Ovary (tissue), 9 donors: ENCODE measurements around the gene FDX1. TPM values are rescaled to one million over a fixed set of nuclear protein-coding genes. Genes with fewer than 3 reads are reported as not detected.

ENCODE experiments used
- DNase-seq, 5 donors: peaks; one replicate each; pipeline ENCODE4 v3.0.0-alpha.2; 2019 to 2020
- H3K27ac ChIP-seq, 2 donors: fragments of 200-600 bp; one replicate each; pipeline versions ENCODE4 v1.5.1 to v1.8.0; 2019 to 2022
- H3K27me3 ChIP-seq: fragments of 200-600 bp; one replicate; pipeline ENCODE4 v1.8.0; 2022
- H3K36me3 ChIP-seq: fragments of 200-600 bp; sonication (generic); one replicate; pipeline ENCODE4 v1.5.1; 2019
- H3K4me1 ChIP-seq: one replicate; pipeline ENCODE4 v1.8.1; 2013; ENCODE audit warnings: mild to moderate bottlenecking, moderate library complexity; ENCODE audit not compliant: insufficient read depth
- H3K4me3 ChIP-seq: fragments of 200-600 bp; sonication (generic); one replicate; pipeline ENCODE4 v1.5.1; 2017
- H3K9me3 ChIP-seq, 2 donors: fragments of 200-600 bp in 1 of 2; sonication (generic) in 1 of 2; one replicate each; pipeline versions ENCODE4 v1.5.1 to v1.8.1; 2013 to 2019; ENCODE audit warnings: mild to moderate bottlenecking in 1 of 2, moderate library complexity in 1 of 2
- EP300 ChIP-seq: sonication (generic); formaldehyde crosslinking; IDR thresholded peaks from one replicate; pipeline ENCODE4 v1.6.1; 2017; ENCODE audit warnings: antibody characterized with exemption
- POLR2A ChIP-seq: fragments of 450-650 bp; IDR thresholded peaks from one replicate; pipeline ENCODE4 v1.6.1; 2017; ENCODE audit warnings: antibody characterized with exemption, mild to moderate bottlenecking, moderate library complexity
- WGBS, 3 donors: extraction: QIAGEN DNeasy Blood & Tissue Kit in 1 of 3; methylation state at CpG; one replicate each; pipeline versions ENCODE4 v1.1.5 to v1.1.7; 2013 to 2017; 5-methylcytosine and 5-hydroxymethylcytosine counted together
- intact Hi-C, 4 donors: fragments of 100-400 bp; cut with DNase I; formaldehyde crosslinking; loops; one replicate each; pipeline versions ENCODE4 v1.11.0 to v1.15.1; 2022 to 2023
- polyA plus RNA-seq, 2 donors: library from polyadenylated mRNA; stranded (reverse); fragments of 200-250 nt in 1 of 2; fragments of 350-450 nt in 1 of 2; fragmentation: Illumina TruSeq in 1 of 2; extraction: RNeasy Lipid Tissue Mini Kit (QIAGEN cat#74804) in 1 of 2; gene quantifications; one replicate each; pipeline ENCODE4 v1.2.3, GENCODE V29; 2013 to 2014
- total RNA-seq, 7 donors: library from RNA; depleted of rRNA in 2 of 7; stranded (reverse); fragments of >200 nt in 2 of 7; fragmentation: NEBNext Ultra II Directional in 3 of 7; extraction: Animal tissue kit (Norgen Biotek cat#: 25700) in 3 of 7; gene quantifications; one replicate each; pipeline versions ENCODE4 v1.1.0 to v1.2.4, GENCODE V29; 2016 to 2023
- TF ChIP-seq, protein P1 (sequence below), 3 donors: fragments of 450-650 bp in 2 of 3; fragments of 200-600 bp in 1 of 3; IDR thresholded peaks; one replicate each; pipeline versions ENCODE4 v1.5.1 to v1.8.0; 2016 to 2022; ENCODE audit warnings: antibody characterized with exemption in 3 of 3, mild to moderate bottlenecking in 1 of 3
- donor health status: DM: no; HTN: no; CAD: no; lungs with moderate emphysema.
- donor health status: DM: no; HTN: no; CAD: no.
- donor health status: Bipolar disorder and iron deficiency.
- donor health status: DM: yes; HTN: yes; CAD: no.
- donor health status: DM: no; HTN: no; CAD: no.
- donor health status: DM: yes; HTN: yes; CAD: no.

FDX1 gene
- total and polyA plus RNA-seq, 9 donors = 8.3 to 184 (median 13.1) TPM

DNA sequence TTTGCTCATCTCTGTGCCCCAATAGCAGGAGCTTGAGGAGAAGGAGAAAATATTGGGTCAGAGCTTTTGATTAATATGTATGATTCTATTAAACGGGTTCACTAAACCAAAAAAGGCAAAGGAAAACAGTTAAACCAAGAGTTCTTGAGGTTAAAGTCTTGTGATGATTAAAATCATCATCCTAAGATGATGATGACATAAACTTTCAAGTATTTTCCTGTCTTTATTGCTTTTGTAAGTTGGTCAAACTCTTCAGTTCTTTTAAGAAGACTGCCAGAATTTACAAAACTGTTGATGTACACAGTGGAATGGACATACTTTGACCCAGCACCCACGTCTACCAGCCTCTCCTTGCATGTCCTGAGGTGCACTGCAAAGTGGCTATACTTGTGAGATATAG lies 41.0 kb downstream of the FDX1 start:
- no peaks in the 10 kb centered on the region for H3K27me3 ChIP-seq
- TF ChIP-seq POLR2A (no peak), EP300 (no peak)
- TF ChIP-seq, protein P1, sequence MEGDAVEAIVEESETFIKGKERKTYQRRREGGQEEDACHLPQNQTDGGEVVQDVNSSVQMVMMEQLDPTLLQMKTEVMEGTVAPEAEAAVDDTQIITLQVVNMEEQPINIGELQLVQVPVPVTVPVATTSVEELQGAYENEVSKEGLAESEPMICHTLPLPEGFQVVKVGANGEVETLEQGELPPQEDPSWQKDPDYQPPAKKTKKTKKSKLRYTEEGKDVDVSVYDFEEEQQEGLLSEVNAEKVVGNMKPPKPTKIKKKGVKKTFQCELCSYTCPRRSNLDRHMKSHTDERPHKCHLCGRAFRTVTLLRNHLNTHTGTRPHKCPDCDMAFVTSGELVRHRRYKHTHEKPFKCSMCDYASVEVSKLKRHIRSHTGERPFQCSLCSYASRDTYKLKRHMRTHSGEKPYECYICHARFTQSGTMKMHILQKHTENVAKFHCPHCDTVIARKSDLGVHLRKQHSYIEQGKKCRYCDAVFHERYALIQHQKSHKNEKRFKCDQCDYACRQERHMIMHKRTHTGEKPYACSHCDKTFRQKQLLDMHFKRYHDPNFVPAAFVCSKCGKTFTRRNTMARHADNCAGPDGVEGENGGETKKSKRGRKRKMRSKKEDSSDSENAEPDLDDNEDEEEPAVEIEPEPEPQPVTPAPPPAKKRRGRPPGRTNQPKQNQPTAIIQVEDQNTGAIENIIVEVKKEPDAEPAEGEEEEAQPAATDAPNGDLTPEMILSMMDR (IDR thresholded peaks at IDR 0.05) = no peak
- intact Hi-C loops = loop anchor here in 1 of 4 donors (10.0 kb wide), 1 partner anchor 764 kb away; no protein-coding TSS in a partner anchor
- H3K27ac ChIP-seq = no peak overlapping the region
- H3K4me3 ChIP-seq = no peak overlapping the region
- DNase-seq = no peak
- 77 to 85% (median 84%) methylated on average over 2 of the region's 2 CpGs for WGBS, 3 donors
- H3K9me3 ChIP-seq = no peaks in the 10 kb centered on the region
- no peaks in the 10 kb centered on the region for H3K36me3 ChIP-seq
- no peaks in the 10 kb centered on the region for H3K4me1 ChIP-seq

DNA sequence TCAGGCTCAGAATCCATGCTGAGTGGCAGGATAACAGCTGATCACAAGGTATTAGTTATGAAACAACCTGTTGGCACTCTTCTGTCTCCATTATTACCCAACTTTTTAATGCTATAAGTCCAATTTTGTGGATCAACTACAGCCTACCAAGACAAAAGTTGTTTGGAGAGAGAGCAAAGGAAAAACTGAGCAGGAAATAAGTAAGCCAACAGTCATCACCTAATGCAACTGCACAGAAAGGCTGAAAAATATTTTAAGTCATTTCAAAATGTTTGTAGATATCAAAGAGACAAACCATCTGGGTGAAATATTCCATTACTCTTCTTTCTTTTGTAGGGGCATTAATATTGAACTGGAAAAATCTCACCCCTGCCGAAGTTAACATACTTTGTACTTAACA lies 41.6 kb downstream of the FDX1 start:
- H3K27me3 ChIP-seq = no peaks in the 10 kb centered on the region
- no peak for DNase-seq
- no peak overlapping the region for H3K4me3 ChIP-seq
- TF ChIP-seq EP300 (no peak), POLR2A (no peak)
- TF ChIP-seq, protein P1 (IDR thresholded peaks at IDR 0.05) = no peak
- no peaks in the 10 kb centered on the region for H3K9me3 ChIP-seq
- H3K36me3 ChIP-seq = no peaks in the 10 kb centered on the region
- no peaks in the 10 kb centered on the region for H3K4me1 ChIP-seq
- 6 to 20% (median 18%) methylated on average over 1 of the region's 1 CpG for WGBS, 3 donors
- intact Hi-C loops = loop anchor here in 1 of 4 donors (10.0 kb wide), 1 partner anchor 763 kb away; no protein-coding TSS in a partner anchor
- H3K27ac ChIP-seq = no peak overlapping the region

DNA sequence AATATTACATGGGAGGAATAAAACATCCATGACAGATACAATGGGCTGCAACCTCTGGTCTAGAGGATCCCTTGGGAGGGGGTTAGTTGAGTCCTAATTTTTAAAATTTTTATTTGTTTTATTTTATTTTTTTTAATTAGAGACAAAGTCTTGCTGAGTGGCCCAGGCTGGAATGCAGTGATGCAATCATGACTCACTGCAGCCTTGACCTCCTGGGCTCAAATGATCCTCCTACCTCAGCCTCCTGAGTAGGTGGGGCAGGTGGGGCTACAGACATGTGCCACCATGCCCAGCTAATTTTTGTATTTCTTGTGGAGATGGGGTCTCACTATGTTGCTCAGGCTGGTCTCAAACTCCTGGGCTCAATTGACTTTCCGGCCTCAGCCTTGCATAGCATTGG lies 43.1 kb downstream of the FDX1 start:
- Histone ChIP-seq H3K27ac (no peak overlapping the region), H3K27me3 (no peaks in the 10 kb centered on the region), H3K4me1 (no peaks in the 10 kb centered on the region), H3K9me3 (no peaks in the 10 kb centered on the region), H3K4me3 (no peak overlapping the region), H3K36me3 (no peaks in the 10 kb centered on the region)
- WGBS, 3 donors = 93 to 100% (median 100%) methylated on average over 1 of the region's 1 CpG
- no peak for TF ChIP-seq EP300
- TF ChIP-seq, protein P1 (IDR thresholded peaks at IDR 0.05) = no peak
- no peak for TF ChIP-seq POLR2A
- peak in 1 of 5 donors; percentile 60 for DNase-seq
- intact Hi-C loops = loop anchor here in 1 of 4 donors (10.0 kb wide), 1 partner anchor 762 kb away; no protein-coding TSS in a partner anchor

DNA sequence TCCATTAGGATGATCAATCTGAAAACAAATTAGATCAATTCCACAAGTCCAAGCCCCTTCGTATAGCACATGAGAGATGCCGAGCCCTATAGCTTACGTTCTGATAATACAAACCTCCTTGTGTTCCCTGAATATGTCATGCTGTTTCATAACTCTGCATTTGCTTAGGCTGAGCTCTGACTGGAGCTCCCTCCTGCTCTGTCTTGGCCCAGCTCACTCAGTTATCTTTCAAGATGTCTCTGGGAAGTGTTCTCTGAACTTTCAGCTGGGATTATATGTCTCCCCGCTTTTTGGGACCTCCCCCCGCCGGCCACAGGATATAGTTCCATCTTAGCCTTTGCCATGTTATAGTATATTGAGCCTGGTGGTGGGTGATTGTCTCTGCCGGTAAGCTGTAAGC lies 44.0 kb downstream of the FDX1 start:
- DNase-seq = no peak
- H3K4me1 ChIP-seq = no peaks in the 10 kb centered on the region
- WGBS, 3 donors = 74 to 79% (median 74%) methylated on average over 7 of the region's 7 CpGs
- no peak overlapping the region for H3K4me3 ChIP-seq
- no peaks in the 10 kb centered on the region for H3K9me3 ChIP-seq
- intact Hi-C loops = loop anchor here in 1 of 4 donors (10.0 kb wide), 1 partner anchor 761 kb away; no protein-coding TSS in a partner anchor
- no peaks in the 10 kb centered on the region for H3K36me3 ChIP-seq
- H3K27ac ChIP-seq = no peak overlapping the region
- no peak for TF ChIP-seq EP300
- no peak for TF ChIP-seq POLR2A
- TF ChIP-seq, protein P1 (IDR thresholded peaks at IDR 0.05) = no peak
- no peaks in the 10 kb centered on the region for H3K27me3 ChIP-seq
